ENCODE data around the gene GRM8.

GRM8 gene

GRCh38 chr7:126818393-126819196, 434.1 kb downstream of the GRM8 start:
- DNase-seq, result no peak

- no peak for DNase-seq
Measured at GRCh38 chr7:126809188-126809587, 443.6 kb downstream of the GRM8 start.

DNA sequence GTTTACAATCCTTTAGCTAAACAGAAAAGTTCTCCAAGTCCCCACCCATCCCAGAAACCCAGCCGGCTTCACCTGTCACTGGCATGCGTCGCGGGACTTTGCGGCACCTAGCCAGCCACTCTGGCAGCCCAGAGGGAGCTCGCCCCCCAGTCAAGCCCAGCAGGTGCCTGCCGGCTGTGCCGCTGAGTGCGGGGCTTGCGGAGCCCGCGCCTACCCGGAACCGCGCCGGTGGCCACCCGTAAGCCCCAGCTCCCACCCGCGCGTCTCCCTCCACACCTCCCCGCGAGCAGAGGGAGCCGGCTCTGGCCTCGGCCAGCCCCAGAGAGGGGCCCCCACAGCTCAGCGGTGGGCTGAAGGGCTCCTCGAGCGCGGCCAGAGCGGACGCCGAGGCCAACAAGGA, 446.1 kb downstream of the GRM8 start:
- no peak for DNase-seq

DNA sequence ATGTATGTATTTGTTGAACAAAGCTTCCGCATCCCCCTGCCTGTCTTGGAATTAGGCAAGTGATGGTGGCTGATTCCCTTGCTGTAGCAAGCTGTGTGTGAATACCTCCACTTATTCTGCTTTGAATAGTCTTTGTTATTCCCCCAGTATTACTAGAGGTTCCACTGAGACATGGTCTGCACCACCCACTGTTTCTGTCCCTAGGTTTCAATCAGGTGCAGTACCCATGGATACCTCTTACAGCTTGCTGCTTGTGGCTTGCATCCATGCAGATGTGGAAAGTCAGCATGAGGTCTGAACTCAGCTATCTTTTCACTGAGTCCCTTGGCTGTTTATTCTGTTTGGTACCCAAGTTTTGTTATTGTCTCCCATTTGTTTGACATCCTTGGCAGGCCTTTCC, 447.4 kb downstream of the GRM8 start:
- no peak for DNase-seq

- no peak for DNase-seq
Measured at GRCh38 chr7:126804604-126805003, 448.1 kb downstream of the GRM8 start.

DNA sequence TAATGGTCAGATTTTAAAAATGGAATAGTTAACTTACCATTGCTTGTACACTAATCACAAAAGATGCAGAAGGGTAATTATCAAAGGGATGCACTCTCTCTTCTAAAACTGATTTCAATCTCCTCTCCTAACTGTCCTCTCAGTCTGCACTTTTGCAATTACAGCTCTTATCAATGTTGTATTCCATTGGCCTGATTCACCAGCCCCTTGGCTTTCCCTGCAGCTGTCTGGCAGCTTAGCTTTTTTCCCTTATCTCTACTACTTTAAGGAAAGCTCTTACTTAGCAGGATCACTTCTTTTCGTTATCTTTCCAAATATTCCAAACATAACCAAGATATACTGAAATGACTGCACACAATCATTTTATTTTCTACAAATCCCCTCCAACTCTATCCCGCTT, 448.8 kb downstream of the GRM8 start:
- no peak for DNase-seq

- DNase-seq, result peak in 8 of 56 donors; percentile 0 to 34 (median 10)
Measured at GRCh38 chr7:126803060-126803665, 449.6 kb downstream of the GRM8 start.

DNA sequence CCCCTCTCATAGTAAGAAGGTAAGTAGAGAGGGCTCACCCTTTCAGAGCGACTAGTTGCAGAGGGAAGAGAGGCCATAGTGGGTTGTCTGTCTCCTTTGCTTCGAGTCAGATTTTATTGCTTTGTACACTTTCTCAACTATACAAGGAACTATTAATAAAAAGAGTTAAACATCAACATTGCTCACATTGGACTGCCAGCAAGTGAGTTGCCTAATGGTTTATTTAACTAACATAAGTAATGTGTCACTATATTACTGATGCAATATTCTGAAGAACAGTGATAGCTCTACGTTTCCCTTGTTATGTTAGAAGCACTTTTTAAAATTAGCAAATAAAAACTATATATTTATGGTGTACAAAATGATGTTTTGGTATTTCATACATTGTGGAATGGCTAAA, 451.0 kb downstream of the GRM8 start:
- DNase-seq, result no peak

DNA sequence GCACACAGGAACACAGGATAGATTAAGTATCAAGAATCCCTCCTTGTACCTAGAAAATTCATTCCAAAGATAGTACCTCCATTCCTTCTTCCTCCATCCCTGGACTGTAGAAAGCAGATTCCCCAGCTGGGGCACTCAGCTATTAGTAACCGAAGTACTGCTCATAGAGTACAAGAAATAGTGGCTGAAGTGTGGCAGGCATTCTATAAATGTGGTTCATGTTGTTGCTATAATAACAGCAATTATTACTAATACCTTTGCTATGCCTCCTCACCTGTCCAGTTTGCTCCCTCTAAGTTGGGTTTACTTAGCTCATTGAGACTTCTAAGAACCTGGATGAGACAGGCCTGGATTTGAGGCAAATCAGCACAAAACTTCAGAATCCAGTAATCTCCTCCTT, 453.2 kb downstream of the GRM8 start:
- DNase-seq, result no peak

DNA sequence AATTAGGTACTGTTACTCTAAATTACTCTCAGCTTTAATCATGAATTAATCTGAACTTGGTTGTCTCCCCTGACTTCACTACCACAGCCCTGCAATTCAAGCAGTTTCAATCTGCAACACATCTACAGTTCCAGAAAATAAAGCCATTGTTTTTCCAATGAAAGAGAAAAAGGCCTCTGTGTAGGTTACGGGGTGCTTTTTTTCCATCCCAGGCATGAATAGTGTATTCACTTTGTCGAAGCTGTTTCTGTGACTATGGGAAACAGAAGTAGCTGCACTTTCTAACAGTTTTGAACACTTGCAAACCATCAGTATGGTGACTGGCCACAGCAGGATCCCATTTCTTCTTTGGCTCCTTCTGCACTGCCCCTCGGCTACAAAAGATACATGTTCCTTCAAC, 460.2 kb downstream of the GRM8 start:
- peak in 12 of 56 donors; percentile 2 to 38 (median 13) for DNase-seq

GRCh38 chr7:126791306-126791705, 461.4 kb downstream of the GRM8 start:
- no peak for DNase-seq

DNA sequence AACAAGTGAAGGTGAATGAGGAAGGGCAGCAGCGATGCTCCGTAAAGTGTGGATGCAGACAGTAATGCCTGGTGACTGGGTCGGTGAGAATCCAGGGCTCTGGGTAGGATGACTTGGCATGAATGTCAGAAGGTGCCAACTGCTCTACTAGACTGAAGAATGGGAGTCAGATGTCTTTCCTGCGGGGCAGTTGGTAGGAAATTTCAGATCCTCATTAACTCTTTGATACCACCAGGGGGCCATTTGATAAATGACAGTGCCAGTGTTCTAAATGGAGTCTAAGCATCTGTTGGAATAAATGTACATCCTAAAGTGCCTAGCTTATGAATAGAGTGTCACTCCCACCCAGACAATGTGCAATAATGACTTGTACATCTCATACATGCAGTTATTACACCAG, 462.0 kb downstream of the GRM8 start:
- no peak for DNase-seq

- no peak for DNase-seq
Measured at GRCh38 chr7:126783613-126784012, 469.1 kb downstream of the GRM8 start.

GRCh38 chr7:126780993-126781392, 471.7 kb downstream of the GRM8 start:
- no peak for DNase-seq

DNA sequence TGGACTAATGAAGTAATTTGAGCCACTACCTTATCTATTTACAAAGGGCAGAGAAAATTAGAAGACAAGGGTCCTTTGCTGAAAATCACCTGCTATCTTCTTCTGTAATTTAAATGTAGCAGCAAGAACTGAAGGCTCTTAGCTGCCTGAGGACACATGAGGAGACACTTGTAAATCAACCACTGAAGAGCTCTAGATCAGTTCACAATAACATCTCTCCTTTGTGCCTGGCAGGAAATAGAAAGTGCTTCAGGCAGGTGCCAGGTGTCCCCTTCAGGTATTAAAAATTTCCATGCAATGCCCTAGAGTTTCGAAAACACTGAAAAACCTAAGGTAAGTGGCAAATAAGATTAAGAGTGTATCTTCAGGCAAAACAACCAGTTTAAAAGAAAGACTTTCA, 474.6 kb downstream of the GRM8 start:
- DNase-seq, result no peak

DNA sequence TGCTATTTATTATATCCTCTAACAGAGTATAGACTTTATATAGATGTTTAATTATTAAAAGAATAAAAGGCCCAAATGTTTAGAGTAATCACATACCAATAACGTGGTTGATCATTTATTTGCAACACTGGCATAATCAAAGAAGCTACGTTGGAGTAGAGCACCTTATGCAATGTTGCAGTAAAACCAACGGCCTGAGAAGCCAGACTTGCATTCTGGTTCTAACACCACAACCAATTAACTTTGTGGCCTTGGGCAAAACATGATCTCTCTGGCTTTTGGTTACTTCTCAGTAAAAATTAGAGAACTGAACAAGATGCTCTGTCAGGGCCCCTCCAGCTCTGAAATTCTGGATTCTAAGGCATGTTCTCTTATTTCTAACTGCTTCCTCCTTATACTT, 476.2 kb downstream of the GRM8 start:
- DNase-seq, result no peak

GRCh38 chr7:126774077-126774476, 478.7 kb downstream of the GRM8 start:
- DNase-seq, result no peak

GRCh38 chr7:126768836-126769235, 483.9 kb downstream of the GRM8 start:
- no peak for DNase-seq

DNA sequence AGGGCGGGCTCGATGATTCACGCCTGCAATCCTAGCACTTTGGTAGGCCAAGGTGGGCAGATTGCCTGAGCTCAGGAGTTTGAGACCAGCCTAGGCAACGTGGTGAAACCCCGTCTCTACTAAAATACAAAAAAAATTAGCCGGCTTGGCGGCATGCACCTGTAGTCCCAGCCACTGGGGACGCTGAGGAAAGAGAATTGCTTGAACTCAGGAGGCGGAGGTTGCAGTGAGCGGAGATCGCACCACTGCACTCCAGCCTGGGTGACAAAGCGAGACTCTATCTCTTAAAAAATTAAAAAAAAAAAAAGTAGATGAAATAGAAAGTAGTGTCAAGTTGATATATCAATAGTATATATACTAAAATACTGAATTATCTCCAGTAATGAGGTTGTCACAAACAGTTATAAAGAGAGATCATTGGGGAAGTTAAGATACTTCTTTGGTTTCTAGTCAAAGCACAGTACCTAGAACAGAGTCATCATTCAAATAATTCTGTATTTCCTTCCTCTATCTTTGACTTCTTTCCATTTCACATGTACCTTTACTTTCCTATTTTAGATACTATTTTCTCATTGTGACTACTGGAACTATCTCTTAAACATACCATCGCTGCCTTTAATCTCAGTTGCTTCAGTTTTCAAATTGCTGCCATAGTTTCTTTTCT, 491.7 kb downstream of the GRM8 start:
- DNase-seq, result no peak

DNA sequence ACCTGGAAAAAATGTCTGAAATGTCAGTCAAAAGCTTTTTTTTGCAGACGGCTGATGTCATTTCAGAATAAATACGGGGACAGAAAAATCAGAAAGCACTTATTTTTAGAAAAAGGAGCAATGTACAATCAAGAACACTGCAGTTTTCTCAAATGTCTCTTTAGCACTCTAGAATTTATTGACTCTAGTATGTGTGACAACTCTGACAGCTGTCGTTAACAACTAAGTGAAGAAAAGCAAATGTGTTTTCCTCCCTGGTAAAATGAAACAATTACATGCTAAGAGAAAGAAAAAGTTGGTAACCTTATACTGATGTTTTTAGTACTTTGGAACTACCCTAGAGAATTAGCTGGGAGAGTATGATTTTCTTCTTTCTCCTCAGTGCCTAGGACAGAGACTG, 497.4 kb downstream of the GRM8 start:
- no peak for DNase-seq

- DNase-seq, result no peak
Measured at GRCh38 chr7:126750207-126750911, 502.4 kb downstream of the GRM8 start.

GRCh38 chr7:126728967-126729366, 523.8 kb downstream of the GRM8 start:
- DNase-seq, result no peak

Measured in nucleus accumbens (tissue), 56 donors.